Stimulated activated CD4-positive, alpha-beta T cell treated with anti-CD3 and anti-CD28 coated beads, Interleukin-1b, Interleukin-23, amount 100 ng/mL, for 48 hours (primary cell): ENCODE results near the gene GALNT18.

Source experiments
- DNase-seq: peaks from one replicate; pipeline ENCODE4 v3.0.0-alpha.2; 2020

GALNT18 gene

DNA sequence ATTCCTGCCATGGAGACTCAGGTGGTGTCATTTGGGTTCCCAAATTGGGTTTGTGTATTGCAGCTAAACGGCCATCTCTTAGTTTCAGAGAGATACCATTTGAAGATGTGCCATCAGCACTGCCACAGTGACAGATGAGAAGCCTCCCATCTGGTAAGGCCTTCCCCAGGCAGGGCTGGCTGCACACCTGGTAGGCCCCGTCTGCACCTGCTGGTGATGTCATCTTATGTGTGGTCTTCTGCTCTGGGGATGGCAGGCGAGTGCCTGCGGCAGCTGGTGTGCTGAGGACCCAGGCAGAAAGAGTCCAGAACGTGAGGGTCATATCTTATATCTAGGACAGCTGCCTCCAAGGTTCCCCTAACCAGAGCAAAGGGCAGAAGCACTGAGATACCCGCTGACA is 369.4 kb downstream of the GALNT18 start:
- no peak for DNase-seq

DNA sequence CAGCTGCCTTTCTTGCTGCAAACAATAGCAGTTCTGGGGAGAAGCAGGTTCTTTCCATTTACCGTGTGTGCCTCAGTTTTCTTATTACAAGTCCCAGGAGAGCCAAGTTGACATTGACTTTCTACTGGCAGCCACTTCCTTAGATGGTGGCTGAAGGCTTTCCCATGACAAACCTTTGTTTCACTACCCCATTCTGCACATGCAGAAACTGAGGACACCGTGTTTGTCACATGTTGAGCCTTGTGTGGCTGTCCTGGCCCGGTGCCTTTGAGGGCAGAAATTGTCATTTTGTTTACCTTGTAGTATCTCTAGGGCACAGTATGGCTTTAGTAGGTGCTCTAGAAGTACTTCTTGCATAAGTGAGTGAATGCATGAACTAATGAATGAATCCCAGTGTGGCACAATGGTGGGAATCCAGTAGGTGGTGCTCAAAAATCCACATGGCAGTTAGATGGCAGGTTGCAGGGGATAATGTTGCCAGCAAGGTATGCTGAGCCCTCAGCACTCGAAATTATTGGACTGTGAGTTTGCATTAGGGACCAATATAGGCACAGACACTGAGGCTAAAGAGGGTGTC is 370.3 kb downstream of the GALNT18 start:
- DNase-seq: no peak

DNA sequence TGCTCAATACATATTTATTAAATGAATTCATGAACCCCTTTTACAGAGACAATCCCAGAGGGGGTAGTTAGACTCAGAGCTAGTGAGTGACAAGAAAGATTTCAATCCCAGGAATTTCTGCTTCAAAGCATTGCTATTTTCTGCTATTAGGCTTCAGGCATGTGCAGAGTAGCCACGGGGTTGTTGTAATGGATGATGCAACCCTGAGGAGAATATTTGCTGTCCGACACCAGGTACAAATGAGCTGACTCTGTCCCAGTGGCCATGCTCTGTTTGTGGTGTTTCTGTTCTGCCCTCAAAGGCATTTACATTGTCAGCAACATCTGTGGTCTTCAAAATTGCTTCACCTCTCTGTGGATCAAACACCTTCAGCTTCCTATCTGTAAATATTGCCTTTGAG is 371.3 kb downstream of the GALNT18 start:
- no peak for DNase-seq

DNA sequence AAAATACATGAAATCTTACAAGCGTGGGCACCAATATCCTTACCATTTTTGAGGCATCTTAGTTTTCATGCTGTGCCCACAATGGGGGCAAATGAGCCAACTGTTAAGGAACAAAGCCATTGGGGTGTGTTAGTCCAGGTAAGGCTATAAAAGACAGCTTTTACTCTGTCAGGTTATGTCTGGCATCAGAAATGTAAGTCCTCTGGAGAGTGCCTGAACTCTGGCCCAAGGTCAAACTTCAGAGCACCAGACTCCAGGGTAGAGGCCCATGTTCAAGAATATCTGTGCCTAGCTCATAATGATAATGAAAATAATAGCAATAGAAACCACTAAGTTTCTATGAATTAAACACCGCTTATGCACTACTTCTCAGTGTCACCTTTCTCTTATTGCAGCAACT is 374.2 kb downstream of the GALNT18 start:
- no peak for DNase-seq

DNA sequence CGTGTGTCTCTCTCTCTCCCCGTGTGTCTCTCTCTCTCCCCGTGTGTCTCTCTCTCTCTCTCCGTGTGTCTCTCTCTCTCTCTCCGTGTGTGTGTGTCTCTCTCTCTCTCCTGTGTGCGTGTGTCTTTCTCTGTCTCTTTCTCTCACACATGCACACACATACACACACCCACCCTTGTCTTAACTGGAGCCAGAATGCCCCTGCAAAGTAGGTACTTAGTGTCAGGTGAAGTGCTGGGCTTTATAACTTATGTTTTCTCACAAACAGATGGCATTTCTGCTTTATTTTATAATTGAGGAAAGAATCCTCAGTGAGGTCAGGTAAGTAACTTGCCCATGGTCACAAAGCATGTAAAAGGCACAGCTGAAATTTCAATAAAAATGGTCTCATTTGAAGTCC is 374.7 kb downstream of the GALNT18 start:
- no peak for DNase-seq

DNA sequence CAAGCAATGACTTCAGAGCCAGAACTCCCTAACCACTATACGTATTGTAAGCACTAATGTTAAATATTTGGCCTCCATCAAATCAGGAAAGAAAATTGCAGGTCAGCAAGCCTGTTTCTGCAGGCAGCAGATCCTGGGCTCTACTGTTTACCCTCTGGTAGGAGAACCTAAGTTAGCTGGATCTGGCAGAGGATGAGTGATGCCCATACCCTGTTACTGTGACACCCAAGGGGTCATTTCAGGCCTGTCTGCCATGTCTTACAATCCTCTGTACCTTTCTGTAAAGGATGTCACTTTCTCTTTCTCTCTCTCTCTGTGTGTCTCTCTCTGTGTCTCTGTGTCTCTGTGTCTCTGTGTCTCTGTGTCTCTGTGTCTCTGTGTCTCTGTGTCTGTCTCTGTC is 375.6 kb downstream of the GALNT18 start:
- DNase-seq: no peak

DNA sequence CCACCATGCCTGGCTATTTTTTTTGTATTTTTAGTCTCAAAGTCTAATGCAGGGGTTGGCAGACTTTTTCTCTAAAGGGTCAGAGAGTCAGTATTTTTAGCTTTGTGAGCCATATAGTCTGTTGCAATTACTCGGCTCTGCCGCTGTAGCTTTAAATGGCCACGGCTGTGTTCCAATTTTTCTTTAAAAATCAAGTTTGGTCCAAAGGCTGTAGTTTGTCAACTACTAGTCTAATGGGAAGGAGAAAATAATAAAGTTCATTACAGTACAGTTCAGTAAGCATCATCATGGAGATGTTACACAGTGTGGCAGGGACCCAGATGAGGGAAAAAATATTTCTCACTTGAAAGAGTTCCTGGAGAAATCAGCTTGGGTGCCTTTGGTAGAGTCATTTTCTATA is 376.4 kb downstream of the GALNT18 start:
- no peak for DNase-seq

DNA sequence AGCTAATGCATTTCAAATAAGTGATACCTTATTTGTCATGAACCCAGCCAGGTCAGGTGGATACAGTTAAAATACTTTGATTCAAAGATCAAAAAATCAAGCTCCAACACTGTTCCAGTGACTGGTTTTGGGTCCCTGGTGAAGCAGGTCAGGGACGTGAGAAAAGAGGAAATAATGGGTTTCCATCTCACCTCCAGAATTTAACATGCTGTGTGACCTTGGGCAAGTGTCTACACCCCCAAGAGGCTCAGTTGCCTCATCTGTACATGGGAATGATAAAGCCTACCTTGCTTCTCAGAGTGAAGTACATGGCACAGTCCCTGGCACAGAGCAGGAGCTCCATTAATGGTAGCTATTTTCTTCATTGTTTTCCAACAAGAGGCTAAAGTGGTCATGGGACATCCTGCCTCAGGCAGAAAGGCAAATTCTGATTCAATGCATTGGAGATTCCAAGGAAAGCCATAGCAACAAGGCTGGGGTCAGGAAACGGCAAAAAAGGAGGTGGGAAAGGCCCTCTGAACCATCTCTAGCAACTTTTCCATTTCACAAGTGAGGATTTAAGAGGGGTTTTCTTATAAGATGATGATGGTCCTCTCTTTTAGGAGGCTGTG is 377.2 kb downstream of the GALNT18 start:
- DNase-seq: no peak

DNA sequence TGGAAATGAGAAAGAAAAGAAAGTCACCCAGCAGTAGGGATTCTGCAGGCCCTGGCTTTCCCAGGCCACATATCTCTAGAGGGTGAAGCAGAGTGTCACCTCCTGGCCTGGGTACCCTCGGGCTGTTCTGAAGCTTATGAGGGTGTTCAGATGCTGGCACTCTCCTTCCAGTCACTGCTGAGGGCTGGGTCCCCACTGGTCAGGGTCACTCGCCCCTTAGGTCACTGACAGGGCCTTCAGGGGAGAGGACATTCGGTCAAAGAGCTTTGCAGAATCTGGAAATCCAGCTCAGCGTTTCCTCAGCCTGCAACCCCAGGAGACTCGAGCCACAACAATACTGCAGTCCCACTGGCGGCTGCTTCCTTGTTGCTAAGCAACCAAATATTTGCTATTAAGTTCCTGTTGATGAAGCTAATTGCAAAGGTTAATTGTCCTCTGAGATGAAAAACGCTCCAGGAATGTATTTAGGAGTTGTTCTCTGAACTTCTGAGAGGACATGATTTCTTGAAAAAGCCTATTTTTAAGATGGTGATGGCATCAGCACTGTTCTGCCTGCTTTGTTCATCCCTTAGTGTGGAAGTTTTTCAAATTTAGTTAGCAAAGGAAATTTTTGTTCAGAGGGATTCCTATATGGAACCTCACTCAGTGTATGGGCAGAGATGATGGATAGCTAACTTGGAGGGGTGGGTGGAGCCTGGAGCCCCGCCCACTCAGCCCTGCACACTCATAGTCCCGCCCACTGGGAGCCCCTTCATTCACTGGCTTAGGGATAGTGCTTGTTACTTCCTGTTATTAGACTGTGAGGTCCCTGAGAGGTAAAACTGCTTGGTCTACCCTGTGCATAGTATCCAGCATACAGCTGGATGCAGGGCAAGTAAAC is 378.0 kb downstream of the GALNT18 start:
- DNase-seq: no peak

DNA sequence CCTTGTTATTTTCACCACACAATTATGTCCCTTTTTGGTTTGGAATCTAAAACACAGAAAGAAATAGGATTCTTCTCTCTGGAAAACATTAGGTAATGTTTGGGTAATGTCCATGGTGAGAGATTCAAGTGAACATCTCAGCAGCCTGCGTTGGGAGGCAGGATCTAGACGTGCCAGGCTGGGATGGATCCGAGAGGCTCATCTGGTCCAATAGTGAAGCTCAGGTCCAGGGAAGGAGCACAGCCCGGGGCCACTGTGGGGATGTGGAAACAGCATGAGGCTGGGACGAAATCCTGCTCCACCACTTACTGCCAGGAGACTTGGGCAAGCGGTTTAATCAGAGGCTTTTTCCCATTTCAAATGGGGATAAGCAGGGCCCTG is 378.6 kb downstream of the GALNT18 start:
- no peak for DNase-seq

DNA sequence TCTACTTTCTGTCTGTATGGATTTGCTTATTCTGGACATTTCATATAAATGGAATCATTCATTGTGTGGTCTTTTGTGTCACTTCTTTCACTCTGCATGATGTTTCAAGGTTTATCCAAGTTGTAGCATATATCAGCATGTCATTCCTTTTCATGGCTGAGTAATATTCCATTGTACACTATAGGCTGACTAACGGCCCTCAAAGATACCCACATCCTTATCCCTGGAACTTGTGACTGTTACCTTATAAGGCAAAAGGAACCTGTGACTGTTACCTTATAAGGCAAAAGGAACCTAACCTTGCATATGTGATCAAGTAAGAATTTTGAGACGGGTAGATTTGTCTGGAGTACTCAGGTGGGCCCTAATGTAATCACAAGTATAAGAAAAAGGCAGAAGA is 380.5 kb downstream of the GALNT18 start:
- no peak for DNase-seq

DNA sequence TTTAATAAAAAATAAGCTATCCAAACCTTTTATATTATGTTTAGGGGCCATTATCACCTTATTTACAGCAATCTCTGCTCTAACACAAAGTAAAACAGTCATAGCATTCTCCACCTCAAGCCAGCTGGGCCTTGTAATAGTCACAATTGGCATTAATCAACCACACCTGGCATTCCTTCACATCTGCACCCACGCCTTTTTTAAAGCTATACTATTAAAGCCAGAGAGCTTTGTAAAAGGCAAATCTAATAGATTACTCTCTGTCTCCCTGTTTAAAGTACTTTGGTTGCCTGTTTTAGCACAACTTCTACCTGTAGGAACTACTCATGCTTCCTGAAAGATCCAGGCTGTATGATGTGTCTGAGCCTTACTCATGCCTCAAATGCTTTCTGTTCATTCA is 381.8 kb downstream of the GALNT18 start:
- DNase-seq: no peak

DNA sequence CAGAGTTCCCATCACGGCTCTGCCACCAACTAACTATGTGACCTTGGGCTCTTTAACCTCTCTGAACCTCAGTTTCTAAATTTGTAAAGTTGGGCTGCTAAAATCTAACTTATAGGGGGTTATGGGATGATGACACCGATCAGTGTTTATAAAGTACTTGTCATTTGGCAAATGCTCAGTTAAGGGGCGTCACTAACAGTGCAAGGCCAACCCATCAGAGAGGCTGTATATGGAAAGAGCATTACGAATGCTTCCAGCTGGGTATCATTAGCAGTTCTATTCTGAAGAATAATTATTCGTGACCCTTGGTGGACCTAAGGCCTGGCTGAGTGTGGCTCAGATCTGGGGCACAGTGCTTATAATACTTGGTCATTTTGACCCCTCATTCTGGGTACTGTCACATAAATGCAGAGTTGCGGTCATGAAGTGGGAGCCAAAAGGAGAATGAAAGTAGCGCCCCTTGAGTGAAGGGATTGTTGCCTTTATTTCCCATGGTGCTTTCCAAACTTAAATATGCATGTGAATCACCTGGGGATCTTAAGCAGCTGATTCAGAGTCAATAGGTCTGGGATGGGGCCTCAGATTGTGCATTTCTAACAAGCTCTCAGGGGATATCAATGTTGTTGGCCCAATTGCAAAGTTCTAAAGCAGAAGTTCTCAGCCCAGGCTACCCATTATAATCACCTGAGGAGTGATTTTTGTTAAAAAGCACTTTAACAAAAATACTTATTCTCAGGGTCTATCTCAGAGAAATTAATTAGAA is 384.6 kb downstream of the GALNT18 start:
- no peak for DNase-seq

DNA sequence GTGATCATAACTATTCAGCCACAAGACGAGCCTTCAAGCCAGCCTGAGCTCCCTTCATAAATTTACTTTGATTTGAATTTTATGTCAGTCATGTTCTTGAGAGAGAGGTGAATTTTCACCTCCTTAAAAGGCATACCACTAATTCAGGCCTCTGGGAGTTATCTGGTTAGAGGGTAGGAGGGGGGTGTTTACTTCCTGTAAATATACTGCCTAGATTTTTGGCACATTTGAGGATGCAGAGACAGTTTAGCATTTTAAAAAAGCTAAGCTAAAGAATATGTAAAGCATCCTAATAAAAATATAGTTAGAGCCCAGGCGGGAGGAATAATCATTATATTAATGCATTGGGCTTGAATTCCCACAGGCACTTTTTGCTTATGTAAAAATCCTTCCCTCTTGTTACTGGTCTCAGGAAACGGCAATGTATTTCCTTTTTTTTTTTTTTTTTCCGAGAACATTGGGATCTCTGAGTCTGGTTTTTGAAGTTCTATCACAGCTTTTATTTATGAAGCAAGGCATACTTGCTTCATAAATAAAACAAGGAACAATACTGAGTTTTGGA is 385.2 kb downstream of the GALNT18 start:
- DNase-seq: no peak

DNA sequence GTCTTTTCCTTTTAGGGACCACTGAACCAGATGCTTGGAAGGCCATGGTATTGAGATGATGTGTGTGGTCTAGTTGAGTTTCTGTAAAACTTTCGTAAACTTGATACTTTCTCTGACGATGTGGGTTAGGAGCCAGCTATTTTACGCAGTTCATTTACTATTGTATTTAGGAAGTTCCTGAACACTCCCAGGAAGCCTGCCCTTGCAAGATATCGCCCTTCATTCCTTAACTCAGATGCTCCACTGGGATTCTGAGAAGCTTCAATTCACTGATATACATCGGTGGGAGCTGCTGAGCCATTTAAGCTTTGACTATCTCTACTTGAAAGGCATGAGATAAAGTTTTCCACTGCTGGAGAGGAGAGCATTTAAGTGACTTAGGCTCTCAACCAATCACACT is 390.0 kb downstream of the GALNT18 start:
- no peak for DNase-seq

DNA sequence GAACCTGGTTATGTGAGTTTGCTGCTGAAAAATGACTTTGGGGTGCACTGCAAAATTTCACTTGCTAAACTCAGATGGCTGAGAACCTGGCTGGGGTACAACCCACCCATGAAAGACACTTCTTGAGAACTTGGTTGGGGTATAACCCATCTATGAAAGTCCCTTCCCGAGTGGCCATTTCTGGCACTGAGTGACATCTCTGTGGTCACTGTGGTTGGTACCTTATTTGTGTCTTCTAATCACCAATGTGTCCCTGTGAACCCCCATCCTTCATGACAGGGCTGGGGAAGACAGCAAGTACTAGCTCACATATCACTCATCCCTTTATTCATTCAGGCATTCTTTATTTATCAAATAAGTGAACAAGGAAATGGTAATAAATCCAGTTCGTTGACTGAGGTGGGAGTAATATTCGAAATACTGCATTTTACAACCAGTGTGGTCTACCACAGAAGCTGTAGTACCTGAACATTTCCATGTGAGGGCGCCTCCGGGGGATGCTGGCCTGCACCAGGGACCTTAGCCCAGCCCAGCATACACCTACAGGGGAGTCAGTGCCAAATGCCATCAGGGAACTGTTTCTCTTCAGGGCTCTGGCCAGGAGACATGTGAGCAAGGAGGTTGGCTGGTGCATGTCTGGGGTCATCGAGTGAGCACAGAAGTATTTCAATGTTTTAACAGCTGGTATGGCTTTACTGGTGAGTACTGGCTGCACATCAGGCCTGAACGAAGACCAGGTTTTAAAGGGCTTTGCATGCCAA is 390.8 kb downstream of the GALNT18 start:
- peak; percentile 24 for DNase-seq

DNA sequence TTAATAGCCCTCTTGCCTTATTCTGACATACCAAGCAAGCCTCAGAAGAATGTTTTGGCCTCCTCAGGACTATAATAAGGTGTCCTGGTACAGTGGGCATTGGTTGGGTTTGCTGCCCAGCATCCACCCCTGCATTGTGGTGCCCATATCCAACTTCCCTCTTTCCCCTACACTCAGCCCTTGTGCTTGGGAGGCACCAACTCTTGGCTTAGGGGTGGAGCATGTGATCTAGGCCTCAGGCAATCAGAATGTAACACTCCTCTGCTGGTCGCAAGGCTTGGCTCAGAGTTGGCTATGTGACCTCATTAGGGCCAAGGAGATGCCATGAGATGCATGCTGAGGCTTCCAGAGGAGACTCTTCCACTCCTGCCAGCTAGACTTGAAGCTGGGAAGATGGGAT is 391.7 kb downstream of the GALNT18 start:
- DNase-seq: no peak

DNA sequence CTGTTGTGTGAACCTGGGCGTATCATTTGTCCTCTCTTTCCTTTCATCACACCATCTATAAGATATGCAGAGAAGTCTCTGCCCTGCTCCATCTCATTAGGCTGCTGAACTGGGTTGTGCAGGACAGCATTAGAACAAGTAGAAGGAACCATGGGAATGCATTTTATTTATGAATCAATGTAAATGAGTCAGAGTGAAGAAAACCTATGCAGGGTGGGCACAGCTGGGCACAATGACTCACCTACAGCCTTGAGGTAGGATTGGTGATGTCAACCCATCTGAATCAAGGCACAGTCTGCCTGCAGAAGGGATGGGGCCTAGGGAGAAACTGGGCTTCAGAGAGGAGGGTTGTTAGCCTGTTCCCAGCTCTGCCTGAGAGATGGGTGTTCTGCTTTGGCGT is 392.2 kb downstream of the GALNT18 start:
- DNase-seq: no peak

DNA sequence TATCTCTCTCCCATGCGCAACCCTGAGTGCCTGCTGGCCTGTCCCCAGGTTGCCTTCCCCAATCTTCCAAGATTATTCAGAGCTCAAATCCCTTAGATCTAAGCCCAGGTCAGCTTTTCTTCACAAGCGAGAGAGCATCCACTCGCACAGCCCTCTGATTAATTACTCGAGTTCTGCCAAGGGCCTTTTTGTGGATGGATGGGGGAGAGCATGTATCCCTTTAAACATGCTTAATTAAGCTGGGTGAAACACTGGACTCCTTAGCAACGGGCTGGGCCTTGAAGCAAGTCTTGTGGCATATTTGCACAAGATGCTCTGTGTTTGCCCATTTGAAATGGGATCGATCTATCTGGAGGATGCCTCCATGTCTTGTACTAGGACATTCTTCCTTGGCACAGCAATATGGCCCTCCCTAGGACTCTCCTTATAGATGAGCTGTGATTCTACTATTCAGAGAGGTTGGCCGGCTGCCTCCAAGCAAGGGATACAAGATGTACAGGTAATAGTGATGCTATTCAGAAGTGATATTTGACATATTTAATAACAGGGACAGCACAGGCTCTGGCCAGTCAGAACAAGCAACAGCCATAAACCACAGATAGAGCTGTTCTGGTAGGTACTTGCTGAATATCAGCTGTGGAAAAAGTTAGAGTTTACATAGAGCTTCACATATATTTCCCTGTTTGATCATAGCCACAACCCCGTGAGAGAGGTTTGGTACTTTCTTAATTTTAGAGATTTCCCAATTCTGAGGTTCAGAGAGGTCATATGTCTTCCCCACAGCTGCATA is 394.3 kb downstream of the GALNT18 start:
- DNase-seq: no peak
